Activated naive CD8-positive, alpha-beta T cell (primary cell): ENCODE measurements around the gene DTNB.

Experiments
- H3K27ac Mint-ChIP-seq: one replicate; pipeline ENCODE4 v1.8.0; 2021; ENCODE audit warnings: mixed read lengths
- H3K27me3 Mint-ChIP-seq: one replicate; pipeline ENCODE4 v1.8.0; 2021; ENCODE audit warnings: mixed read lengths
- H3K36me3 Mint-ChIP-seq: one replicate; pipeline ENCODE4 v1.8.0; 2021; ENCODE audit warnings: mixed read lengths
- H3K4me1 Mint-ChIP-seq: one replicate; pipeline ENCODE4 v1.8.0; 2021; ENCODE audit warnings: low read depth, mixed read lengths
- H3K4me3 Mint-ChIP-seq: one replicate; pipeline ENCODE4 v1.8.0; 2021; ENCODE audit warnings: mild to moderate bottlenecking, mixed read lengths
- H3K9me3 Mint-ChIP-seq: one replicate; pipeline ENCODE4 v1.8.0; 2021; ENCODE audit warnings: low read depth, mixed read lengths

DTNB gene

DNA sequence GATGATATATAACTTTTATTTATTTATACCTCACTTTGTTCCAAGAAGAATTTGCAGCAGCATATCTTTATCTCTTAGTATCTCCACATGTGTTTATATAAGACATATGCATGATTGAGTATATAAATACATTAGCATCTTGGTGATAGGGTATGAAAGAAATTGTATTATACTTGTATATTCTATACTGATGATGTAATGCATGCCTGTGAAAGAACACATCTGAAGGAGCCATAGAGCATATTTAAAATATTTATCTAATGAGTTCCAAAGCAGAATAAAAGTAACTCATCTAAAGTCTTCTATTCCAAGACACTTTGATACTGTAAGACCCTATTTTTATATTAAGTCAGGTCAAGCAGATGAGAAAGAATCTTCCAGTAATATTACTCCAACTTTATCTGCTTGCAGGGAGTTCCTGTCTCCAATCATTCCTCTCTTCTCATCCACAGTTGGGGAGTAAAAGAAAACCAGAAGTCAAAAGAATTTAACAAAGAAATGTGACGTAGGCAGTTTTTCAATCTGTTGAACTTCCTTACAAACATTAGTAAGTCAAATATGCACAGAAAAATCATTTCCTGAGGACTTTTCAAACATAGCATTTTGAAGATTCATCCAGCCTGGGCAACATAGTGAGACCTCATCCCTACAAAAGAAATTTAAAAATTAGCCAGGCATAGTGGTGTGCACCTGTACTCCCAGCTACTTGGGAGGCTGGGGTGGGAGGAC is 76.7 kb downstream of the DTNB start:
- Mint-ChIP-seq H3K4me1 (peaks cover 12% of the 10 kb centered on the region), H3K9me3 (no peaks in the 10 kb centered on the region), H3K36me3 (peaks cover 10% of the 10 kb centered on the region), H3K4me3 (no peak overlapping the region), H3K27me3 (no peaks in the 10 kb centered on the region), H3K27ac (no peak overlapping the region)

- H3K27me3 Mint-ChIP-seq: no peaks in the 10 kb centered on the region
- H3K4me1 Mint-ChIP-seq: peaks cover 12% of the 10 kb centered on the region
- H3K36me3 Mint-ChIP-seq: peaks cover 10% of the 10 kb centered on the region
- H3K27ac Mint-ChIP-seq: no peak overlapping the region
- no peaks in the 10 kb centered on the region for H3K9me3 Mint-ChIP-seq
- no peak overlapping the region for H3K4me3 Mint-ChIP-seq
These were observed 78.0 kb downstream of the DTNB start for GRCh38 chr2:25595393-25595792.

DNA sequence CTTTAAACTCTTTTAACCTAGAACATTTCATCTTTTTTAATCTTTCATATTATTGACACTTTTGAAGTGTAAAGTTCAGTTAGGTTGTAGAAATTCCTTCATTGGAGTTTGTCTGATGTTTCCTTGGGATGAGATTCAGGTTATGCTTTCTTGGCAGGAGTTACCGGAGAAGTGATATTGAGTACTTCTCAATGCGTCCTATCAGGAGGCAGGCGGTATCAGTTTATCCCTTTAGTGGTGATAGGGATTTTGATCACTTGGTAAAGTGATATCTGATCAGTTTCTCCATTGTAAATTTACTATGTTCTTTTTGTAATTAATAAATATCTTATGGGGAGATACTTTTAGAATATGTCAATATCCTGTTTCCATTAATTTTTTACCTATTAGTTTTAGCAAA is 78.4 kb downstream of the DTNB start:
- H3K4me1 Mint-ChIP-seq: peaks cover 12% of the 10 kb centered on the region
- no peak overlapping the region for H3K4me3 Mint-ChIP-seq
- H3K9me3 Mint-ChIP-seq: no peaks in the 10 kb centered on the region
- H3K36me3 Mint-ChIP-seq: peaks cover 10% of the 10 kb centered on the region
- no peak overlapping the region for H3K27ac Mint-ChIP-seq
- no peaks in the 10 kb centered on the region for H3K27me3 Mint-ChIP-seq

GRCh38 chr2:25592766-25593292 is 80.5 kb downstream of the DTNB start:
- H3K27me3 Mint-ChIP-seq: no peaks in the 10 kb centered on the region
- H3K9me3 Mint-ChIP-seq: no peaks in the 10 kb centered on the region
- no peak overlapping the region for H3K27ac Mint-ChIP-seq
- peaks cover 5% of the 10 kb centered on the region for H3K36me3 Mint-ChIP-seq
- peaks cover 12% of the 10 kb centered on the region for H3K4me1 Mint-ChIP-seq
- no peak overlapping the region for H3K4me3 Mint-ChIP-seq

- Mint-ChIP-seq H3K27me3 (no peaks in the 10 kb centered on the region), H3K9me3 (no peaks in the 10 kb centered on the region), H3K27ac (no peak overlapping the region), H3K4me1 (peaks cover 18% of the 10 kb centered on the region), H3K36me3 (peaks cover 6% of the 10 kb centered on the region), H3K4me3 (no peak overlapping the region)
These were observed 82.4 kb downstream of the DTNB start for GRCh38 chr2:25590921-25591505.

- Mint-ChIP-seq H3K36me3 (peaks cover 6% of the 10 kb centered on the region), H3K27ac (no peak overlapping the region), H3K27me3 (no peaks in the 10 kb centered on the region), H3K4me3 (no peak overlapping the region), H3K9me3 (no peaks in the 10 kb centered on the region), H3K4me1 (peaks cover 18% of the 10 kb centered on the region)
These were observed 83.6 kb downstream of the DTNB start for GRCh38 chr2:25589676-25590205.

DNA sequence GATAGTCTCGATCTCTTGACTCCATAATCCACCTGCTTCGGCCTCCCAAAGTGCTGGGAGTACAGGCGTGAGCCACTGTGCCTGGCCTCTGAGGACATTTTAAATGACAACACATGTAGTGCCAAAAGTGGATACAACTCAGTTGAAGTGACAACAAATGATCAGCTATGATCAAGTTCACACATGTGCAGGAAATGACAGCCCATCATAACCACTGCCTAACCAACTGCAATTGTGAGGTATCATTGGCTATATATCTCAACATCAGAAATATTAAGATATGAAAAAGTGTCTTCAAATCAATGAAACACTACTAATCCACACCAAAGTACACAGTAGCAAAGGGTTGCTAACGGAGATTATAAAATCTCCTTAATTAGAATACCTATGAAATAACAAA is 84.8 kb downstream of the DTNB start:
- Mint-ChIP-seq H3K4me1 (peaks cover 18% of the 10 kb centered on the region), H3K4me3 (no peak overlapping the region), H3K36me3 (peaks cover 3% of the 10 kb centered on the region), H3K27me3 (no peaks in the 10 kb centered on the region), H3K9me3 (no peaks in the 10 kb centered on the region), H3K27ac (no peak overlapping the region)

DNA sequence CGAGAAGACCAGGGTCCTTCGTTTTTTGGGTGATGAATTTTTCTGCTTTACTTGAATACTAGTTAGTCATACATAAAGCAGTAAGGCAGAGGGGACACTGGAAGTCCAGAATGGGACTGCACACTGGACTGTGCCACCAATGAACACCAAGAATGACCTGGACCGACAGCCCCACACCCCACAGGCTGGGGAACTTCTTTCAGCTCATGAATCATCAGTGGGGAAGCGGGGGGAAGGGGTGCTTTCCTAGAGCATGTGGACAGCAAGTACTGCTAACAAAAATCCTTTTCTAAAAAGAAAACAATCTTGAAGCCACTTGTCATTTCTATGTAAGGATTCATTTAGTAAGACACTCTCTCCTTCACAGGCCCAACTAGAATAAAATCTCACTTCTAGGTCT is 86.0 kb downstream of the DTNB start:
- no peaks in the 10 kb centered on the region for H3K9me3 Mint-ChIP-seq
- H3K4me3 Mint-ChIP-seq: no peak overlapping the region

DNA sequence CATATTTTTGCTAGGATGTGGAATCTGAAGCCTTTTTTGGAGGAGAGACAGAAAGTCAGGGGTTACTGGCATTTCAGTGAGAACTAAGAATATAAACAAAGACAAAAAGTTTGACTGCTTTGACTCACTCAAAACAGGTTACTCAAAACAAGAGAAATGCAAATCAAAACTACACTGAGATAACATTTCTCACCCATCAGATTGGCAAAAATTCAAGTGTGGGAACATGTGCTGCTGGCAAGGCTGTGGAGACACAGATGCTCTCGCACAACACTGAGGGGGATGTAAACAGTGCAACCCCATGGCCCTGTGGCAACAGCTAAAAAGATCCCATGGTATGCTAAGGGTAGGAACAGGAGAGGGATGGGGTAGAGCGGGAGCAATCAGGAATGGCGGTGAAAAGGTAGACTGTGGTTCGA is 86.6 kb downstream of the DTNB start:
- H3K4me1 Mint-ChIP-seq: peaks cover 6% of the 10 kb centered on the region
- no peak overlapping the region for H3K27ac Mint-ChIP-seq
- no peaks in the 10 kb centered on the region for H3K27me3 Mint-ChIP-seq
- no peaks in the 10 kb centered on the region for H3K9me3 Mint-ChIP-seq
- H3K4me3 Mint-ChIP-seq: no peak overlapping the region
- peaks cover 3% of the 10 kb centered on the region for H3K36me3 Mint-ChIP-seq

More for the DNA sequence above, 86.0 kb downstream of the DTNB start:
- Mint-ChIP-seq H3K4me1 (peaks cover 11% of the 10 kb centered on the region), H3K27me3 (no peaks in the 10 kb centered on the region), H3K27ac (no peak overlapping the region), H3K36me3 (peaks cover 3% of the 10 kb centered on the region)

DNA sequence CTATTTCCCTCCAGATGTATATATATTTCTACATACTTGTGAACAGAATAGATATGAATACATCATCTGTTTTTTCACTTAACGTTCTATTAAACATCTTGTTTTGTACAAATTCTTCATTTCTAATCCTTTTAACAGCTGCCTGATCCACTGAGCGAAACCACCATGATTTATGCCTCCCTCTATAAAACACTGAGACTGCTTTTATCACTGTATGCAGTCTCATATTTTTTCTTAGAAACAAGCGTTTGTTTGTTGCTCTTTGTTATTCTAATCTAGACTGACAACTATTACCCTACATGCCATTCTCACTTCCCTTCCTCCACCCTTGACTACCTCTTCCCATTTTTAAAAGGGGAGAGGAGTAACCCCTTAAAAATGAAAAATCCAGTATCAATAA is 88.2 kb downstream of the DTNB start:
- Mint-ChIP-seq H3K27me3 (no peaks in the 10 kb centered on the region), H3K4me1 (peaks cover 6% of the 10 kb centered on the region), H3K36me3 (peaks cover 3% of the 10 kb centered on the region), H3K9me3 (no peaks in the 10 kb centered on the region), H3K4me3 (no peak overlapping the region), H3K27ac (no peak overlapping the region)

DNA sequence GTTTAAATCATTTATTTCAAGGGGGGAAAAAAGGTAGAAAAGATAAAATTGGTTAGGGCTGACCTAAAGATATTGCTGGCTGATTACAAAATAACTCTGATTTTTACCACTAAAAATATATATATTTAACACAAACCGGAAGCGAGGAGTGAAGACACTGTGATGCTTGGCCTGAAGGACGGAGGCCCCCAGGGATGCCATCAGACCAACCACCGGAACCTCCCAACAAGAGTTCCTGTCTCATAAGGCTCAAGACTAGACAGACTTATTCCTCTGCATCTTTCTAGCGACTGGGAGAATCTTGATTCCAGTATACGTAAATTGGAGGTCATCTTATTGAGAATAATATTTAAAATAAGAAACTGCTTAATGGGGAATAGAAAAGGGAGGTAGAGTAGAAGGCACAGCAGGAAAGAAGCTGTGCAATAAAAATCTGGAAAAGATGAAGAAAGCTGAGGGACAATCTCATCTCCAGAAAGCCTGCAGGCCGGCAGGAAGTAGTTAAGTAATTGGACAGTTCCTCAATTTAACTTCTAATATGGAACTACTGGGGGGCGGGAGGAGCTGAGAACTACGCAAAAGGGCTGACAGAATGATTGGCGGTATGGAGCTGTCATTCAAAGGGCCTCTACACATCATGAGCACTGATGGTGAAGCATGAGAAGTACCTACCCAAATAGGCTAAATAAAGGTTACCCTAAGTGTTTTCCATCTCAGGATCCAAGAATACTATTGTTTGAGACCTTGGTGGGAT is 91.1 kb downstream of the DTNB start:
- Mint-ChIP-seq H3K9me3 (no peaks in the 10 kb centered on the region), H3K4me3 (no peak overlapping the region), H3K4me1 (peaks cover 6% of the 10 kb centered on the region), H3K36me3 (peaks cover 11% of the 10 kb centered on the region), H3K27ac (no peak overlapping the region), H3K27me3 (no peaks in the 10 kb centered on the region)

- Mint-ChIP-seq H3K36me3 (peaks cover 15% of the 10 kb centered on the region), H3K27ac (no peak overlapping the region), H3K4me3 (no peak overlapping the region), H3K27me3 (no peaks in the 10 kb centered on the region), H3K4me1 (no peaks in the 10 kb centered on the region), H3K9me3 (no peaks in the 10 kb centered on the region)
These were observed 96.8 kb downstream of the DTNB start for GRCh38 chr2:25576596-25576995.

- no peaks in the 10 kb centered on the region for H3K4me1 Mint-ChIP-seq
- no peaks in the 10 kb centered on the region for H3K9me3 Mint-ChIP-seq
- no peak overlapping the region for H3K27ac Mint-ChIP-seq
- H3K27me3 Mint-ChIP-seq: no peaks in the 10 kb centered on the region
- no peak overlapping the region for H3K4me3 Mint-ChIP-seq
- peaks cover 17% of the 10 kb centered on the region for H3K36me3 Mint-ChIP-seq
These were observed 100.7 kb downstream of the DTNB start for GRCh38 chr2:25572638-25573037.

DNA sequence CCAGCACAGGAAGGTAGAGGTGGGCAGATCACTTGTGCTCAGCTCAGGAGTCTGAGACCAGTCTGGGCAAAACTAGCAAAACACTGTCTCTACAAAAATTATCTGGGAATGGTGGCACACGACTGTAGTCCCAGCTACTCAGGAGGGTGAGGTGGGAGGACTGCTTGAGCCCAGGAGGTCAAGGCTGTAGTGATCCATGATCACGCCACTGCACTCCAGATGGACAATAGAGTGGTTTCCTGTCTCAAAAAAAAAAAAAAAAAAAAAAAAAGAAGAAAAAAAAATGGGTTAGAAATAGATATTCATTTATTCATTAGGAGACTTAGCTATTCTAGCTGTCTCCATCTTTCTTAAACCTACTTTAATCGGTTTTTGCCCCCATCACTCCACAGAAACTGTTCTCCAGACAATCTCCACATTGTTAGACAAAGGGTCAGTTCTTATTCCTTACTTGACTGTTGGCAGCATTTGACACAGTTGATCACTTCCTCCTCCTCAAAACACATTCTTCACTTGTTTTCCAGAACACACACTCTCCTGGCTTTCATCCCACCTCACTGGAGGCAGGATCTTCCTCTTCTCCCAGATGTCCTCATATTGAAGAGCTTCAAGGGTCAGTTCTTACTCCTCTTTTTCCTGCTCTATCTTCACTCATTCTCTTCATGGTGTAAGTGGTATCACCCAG is 103.1 kb downstream of the DTNB start:
- Mint-ChIP-seq H3K36me3 (peaks cover 10% of the 10 kb centered on the region), H3K4me1 (no peaks in the 10 kb centered on the region), H3K27ac (no peak overlapping the region), H3K9me3 (no peaks in the 10 kb centered on the region), H3K27me3 (no peaks in the 10 kb centered on the region), H3K4me3 (no peak overlapping the region)
